AG04450 (cell line): ENCODE data around the gene ACOT7. TPM values are rescaled to one million over a fixed set of nuclear protein-coding genes. Genes with fewer than 3 reads are reported as not detected.

Experiments
- CTCF ChIA-PET: fragments of 300-600, 350-600 bp; formaldehyde crosslinking; extraction: SDS; loops from one replicate; lab custom pipeline; 2022; ENCODE audit warnings: antibody characterized with exemption, inconsistent platforms; lab: Charles Lee
- POLR2A ChIA-PET: fragments of 350-600 bp; formaldehyde crosslinking; extraction: SDS; loops from one replicate; lab custom pipeline; 2021; ENCODE audit warnings: antibody characterized with exemption, inconsistent platforms; lab: Yijun Ruan, JAX
- DNase-seq: peaks from one replicate; pipeline ENCODE4 v3.0.0-alpha.2; 2011; ENCODE audit warnings: low read depth, low spot score
- H3K27ac ChIP-seq: one replicate; pipeline ENCODE4 v1.5.1; 2012; ENCODE audit warnings: low read depth, low read length, control low read depth
- H3K27me3 ChIP-seq: one replicate; pipeline ENCODE4 v1.6.0; 2012; ENCODE audit warnings: low read length; ENCODE audit not compliant: control insufficient read depth, insufficient read depth
- H3K4me3 ChIP-seq: 2 replicates; pipeline ENCODE4 v1.5.1; 2011; ENCODE audit warnings: mild to moderate bottlenecking, low read depth, low read length, control low read depth
- H3K9me3 ChIP-seq: 2 replicates; pipeline ENCODE4 v1.5.1; 2012; ENCODE audit warnings: low read length; ENCODE audit not compliant: control insufficient read depth, insufficient read depth
- polyA plus RNA-seq: library from polyadenylated mRNA; depleted of rRNA; stranded (reverse); fragments of >200 nt; gene quantifications from 2 replicates; pipeline ENCODE4 v1.2.3, GENCODE V29; 2011
- TF ChIP-seq, protein P1 (sequence below): IDR thresholded peaks from 2 replicates; pipeline ENCODE4 v1.5.1; 2011; ENCODE audit warnings: low read depth, low read length, control low read depth, inconsistent platforms

The ACOT7 gene
- polyA plus RNA-seq, 1 experiment, result 80.1 TPM

GRCh38 chr1:6243053-6243834, 150.3 kb downstream of the ACOT7 start:
- peaks cover 66% of the 10 kb centered on the region for H3K27me3 ChIP-seq
- TF ChIP-seq, protein P1, sequence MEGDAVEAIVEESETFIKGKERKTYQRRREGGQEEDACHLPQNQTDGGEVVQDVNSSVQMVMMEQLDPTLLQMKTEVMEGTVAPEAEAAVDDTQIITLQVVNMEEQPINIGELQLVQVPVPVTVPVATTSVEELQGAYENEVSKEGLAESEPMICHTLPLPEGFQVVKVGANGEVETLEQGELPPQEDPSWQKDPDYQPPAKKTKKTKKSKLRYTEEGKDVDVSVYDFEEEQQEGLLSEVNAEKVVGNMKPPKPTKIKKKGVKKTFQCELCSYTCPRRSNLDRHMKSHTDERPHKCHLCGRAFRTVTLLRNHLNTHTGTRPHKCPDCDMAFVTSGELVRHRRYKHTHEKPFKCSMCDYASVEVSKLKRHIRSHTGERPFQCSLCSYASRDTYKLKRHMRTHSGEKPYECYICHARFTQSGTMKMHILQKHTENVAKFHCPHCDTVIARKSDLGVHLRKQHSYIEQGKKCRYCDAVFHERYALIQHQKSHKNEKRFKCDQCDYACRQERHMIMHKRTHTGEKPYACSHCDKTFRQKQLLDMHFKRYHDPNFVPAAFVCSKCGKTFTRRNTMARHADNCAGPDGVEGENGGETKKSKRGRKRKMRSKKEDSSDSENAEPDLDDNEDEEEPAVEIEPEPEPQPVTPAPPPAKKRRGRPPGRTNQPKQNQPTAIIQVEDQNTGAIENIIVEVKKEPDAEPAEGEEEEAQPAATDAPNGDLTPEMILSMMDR, result no peak
- H3K27ac ChIP-seq, result no peak overlapping the region
- no peak overlapping the region for H3K4me3 ChIP-seq
- ChIA-PET CTCF (interaction anchor here (0.6 to 2.0 kb wide), 3 partner anchors 39 to 163 kb away, joined by 3 to 4 read pairs (median 3); no protein-coding TSS in a partner anchor), POLR2A (no interaction called here)
- DNase-seq, result no peak
- H3K9me3 ChIP-seq, result no peaks in the 10 kb centered on the region; the same call in 1 of the 2 replicates

- CTCF ChIA-PET, result interaction anchor here (0.9 to 2.0 kb wide), 3 partner anchors 37 to 189 kb away, joined by 3 to 4 read pairs (median 3); no protein-coding TSS in a partner anchor
- Histone ChIP-seq H3K27ac (no peak overlapping the region), H3K9me3 (no peaks in the 10 kb centered on the region; the same call in 1 of the 2 replicates), H3K4me3 (no peak overlapping the region), H3K27me3 (peaks cover 59% of the 10 kb centered on the region)
- TF ChIP-seq, protein P1, result no peak
- DNase-seq, result no peak
- POLR2A ChIA-PET, result no interaction called here
These were observed 151.5 kb downstream of the ACOT7 start for GRCh38 chr1:6241887-6242740.

- Histone ChIP-seq H3K27me3 (peaks cover 56% of the 10 kb centered on the region), H3K27ac (no peak overlapping the region), H3K9me3 (peaks cover 4% of the 10 kb centered on the region; the same call in 1 of the 2 replicates), H3K4me3 (no peak overlapping the region)
- TF ChIP-seq, protein P1, result no peak
- no peak for DNase-seq
- POLR2A ChIA-PET, result no interaction called here
- CTCF ChIA-PET, result interaction anchor here (1.0 kb wide), 1 partner anchor 188 kb away, joined by 3 read pairs; no protein-coding TSS in a partner anchor
These were observed 152.3 kb downstream of the ACOT7 start for GRCh38 chr1:6241107-6241886.

DNA sequence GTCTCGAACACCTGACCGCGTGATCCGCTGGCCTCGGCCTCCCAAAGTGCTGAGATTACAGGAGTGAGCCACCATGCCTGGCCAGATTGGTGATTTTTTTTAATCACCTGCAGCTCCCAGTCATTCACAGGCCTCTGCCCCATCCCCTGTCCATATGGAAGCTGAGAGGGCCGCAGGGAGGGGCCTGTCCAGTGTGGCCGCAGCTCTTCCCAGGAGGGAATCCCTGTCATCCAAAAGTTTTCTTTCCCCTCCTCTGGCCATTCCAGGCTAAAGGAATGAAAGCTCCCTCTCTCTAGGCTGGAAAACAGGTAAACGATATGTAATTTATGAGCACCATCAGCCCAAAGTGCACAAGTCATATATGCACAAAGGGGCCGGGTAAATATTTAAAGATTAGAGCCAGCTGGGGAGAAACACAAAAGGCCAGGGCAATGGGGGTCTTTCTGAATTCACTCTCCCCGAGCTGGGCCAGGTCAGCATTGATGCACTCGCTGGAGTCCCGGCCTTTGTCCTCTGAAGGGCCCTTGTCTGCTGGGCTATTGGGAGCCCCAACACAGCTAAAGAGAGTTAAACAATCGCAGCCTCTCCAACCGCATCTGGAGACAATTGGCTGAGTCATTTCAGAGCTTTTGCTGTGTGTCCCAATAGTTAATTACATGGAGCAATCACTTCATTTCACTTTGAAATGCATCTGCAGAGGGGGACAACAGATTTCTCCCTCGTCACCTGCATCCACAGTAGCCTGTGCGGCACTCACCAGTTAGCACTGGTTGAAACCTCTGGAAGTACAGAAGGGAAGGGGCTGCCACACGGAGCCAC, 153.4 kb downstream of the ACOT7 start:
- POLR2A ChIA-PET, result no interaction called here
- H3K9me3 ChIP-seq, result peaks cover 4% of the 10 kb centered on the region; the same call in 1 of the 2 replicates
- no peak for DNase-seq
- no peak overlapping the region for H3K4me3 ChIP-seq
- CTCF ChIA-PET, result interaction anchor here (1.0 to 1.5 kb wide), 2 partner anchors 35 to 188 kb away, joined by 3 to 4 read pairs; no protein-coding TSS in a partner anchor
- TF ChIP-seq, protein P1, result no peak
- H3K27ac ChIP-seq, result no peak overlapping the region
- H3K27me3 ChIP-seq, result peaks cover 53% of the 10 kb centered on the region
